ENCODE measurements around the gene SPTSSA. TPM values are rescaled to one million over a fixed set of nuclear protein-coding genes. Genes with fewer than 3 reads are reported as not detected.
"Not testable (repeated sequence)": the region's sequence is repeated elsewhere in the genome, so short reads cannot be mapped to it uniquely, and the experiment has no call there.

Gene SPTSSA
- total RNA-seq, result 10 to 100 TPM; 11.6 to 12.0 TPM
- 9.9 TPM for polyA plus RNA-seq

DNA sequence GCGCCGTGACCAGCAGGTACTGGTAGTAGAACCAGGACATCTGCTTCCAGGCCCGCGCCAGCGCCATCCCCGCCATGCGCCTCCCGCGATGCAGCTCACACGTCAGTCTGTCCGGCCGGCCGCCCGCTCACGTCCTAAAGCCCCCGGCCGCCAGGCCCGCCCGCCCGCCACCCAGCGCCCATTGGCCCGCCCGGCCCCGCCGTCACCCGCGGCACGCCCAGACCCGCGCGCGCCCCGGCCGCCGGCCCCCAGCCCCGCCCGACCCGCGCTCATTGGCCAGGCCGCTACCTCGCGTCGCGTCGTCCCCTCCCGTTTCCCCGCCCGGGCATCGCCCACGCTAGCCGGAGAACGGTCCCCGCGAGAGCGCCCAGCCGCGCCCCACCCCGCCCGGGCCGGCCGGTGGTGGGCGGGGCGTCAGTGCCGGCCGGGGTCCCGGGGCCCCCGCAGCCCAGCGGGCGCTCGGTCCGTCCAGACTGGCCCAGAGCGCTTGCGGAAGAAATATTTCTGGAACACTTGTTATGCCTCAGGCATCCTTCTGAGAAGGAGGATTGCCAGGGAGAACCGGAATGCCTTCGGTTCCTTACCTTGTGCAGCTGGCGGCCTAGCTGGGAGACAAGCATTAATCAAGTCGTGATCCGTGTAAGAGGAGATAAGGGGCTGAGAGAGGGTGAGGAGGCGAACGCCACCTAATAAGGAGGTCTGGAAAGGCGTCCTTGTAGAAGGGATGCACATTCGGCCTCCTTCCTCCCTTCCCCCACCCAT lies at the start of gene SPTSSA:
SPTSSA (minus strand) TSS at position 109 of the 762 bp plus-strand sequence; CDS start at position 76, 33 bp downstream.
- Mint-ChIP-seq H3K4me3 (peak within 1 kb of the TSS in 6 of 7 donors; percentile 88 to 96 (median 93)), H3K4me1 (peaks cover 14 to 23% (median 22%) of the 10 kb centered on the region in 3 donors)

GRCh38 chr14:34507884-34508283 lies 45.8 kb upstream of the SPTSSA start:
- Mint-ChIP-seq H3K36me3 (no peaks in the 10 kb centered on the region), H3K27me3 (no peaks in the 10 kb centered on the region), H3K4me3 (no peak overlapping the region), H3K27ac (no peak overlapping the region), H3K4me1 (no peaks in the 10 kb centered on the region), H3K9me3 (no peaks in the 10 kb centered on the region)
- H3K9me3 ChIP-seq (ENCODE audit: low read length), result no peaks in the 10 kb centered on the region
- no peaks in the 10 kb centered on the region for H3K27me3 ChIP-seq (ENCODE audit: insufficient read depth, low read length, poor library complexity, severe bottlenecking)
- no peaks in the 10 kb centered on the region for H3K4me1 ChIP-seq (ENCODE audit: insufficient read depth, low read length)
- H3K36me3 ChIP-seq (ENCODE audit: insufficient read depth, low read length), result no peaks in the 10 kb centered on the region
- ChIA-PET CTCF (no interaction called here), POLR2A (no interaction called here)
- no peak for DNase-seq
- H3K27ac ChIP-seq (ENCODE audit: low read depth, low read length), result no peak overlapping the region
- H3K4me3 ChIP-seq (ENCODE audit: low read length), result no peak overlapping the region

More for the DNA sequence above, at the start of gene SPTSSA:
- POLR2A ChIA-PET, result interaction anchor here (0.7 to 1.1 kb wide), 2 partner anchors 49 to 659 kb away, joined by 3 read pairs; partner anchors contain the start of gene PPP2R3C
- CTCF ChIA-PET, result no interaction called here
- Mint-ChIP-seq H3K9me3 (no peaks in the 10 kb centered on the region), H3K27me3 (peaks cover 0 to 1% of the 10 kb centered on the region in 2 donors), H3K36me3 (peaks cover 0 to 6% (median 0%) of the 10 kb centered on the region in 3 donors), H3K27ac (peak within 1 kb of the TSS; percentile 80 to 98 (median 92))
- Histone ChIP-seq H3K4me3 (ENCODE audit: low read length) (peak within 1 kb of the TSS; percentile 72), H3K27ac (ENCODE audit: low read depth, low read length) (peak within 1 kb of the TSS; percentile 61), H3K4me1 (ENCODE audit: insufficient read depth, low read length) (peaks cover 14% of the 10 kb centered on the region), H3K9me3 (ENCODE audit: low read length) (no peaks in the 10 kb centered on the region), H3K27me3 (ENCODE audit: insufficient read depth, low read length, poor library complexity, severe bottlenecking) (no peaks in the 10 kb centered on the region), H3K36me3 (ENCODE audit: insufficient read depth, low read length) (no peaks in the 10 kb centered on the region)
- DNase-seq, result peak; percentile 78 to 89 (median 83)

DNA sequence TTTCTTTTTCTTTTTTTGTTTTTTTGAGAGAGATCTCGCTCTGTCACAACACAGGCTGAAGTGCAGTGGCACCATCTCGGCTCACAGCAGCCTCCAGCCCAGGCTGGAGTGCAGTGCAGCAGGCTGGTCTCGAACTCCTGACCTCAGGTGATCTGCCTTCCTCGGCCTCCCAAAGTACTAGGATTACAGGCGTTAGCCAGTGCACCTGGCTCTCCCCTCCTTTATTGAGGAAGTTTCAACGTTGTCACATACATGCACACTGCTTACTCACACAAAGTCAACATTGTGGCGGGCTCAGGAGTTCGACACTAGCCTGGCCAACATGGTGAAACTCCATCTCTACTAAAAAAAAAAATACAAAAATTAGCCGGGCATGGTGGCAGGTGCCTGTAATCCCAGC lies 45.4 kb upstream of the SPTSSA start:
- H3K27ac Mint-ChIP-seq, result no peak overlapping the region
- no peaks in the 10 kb centered on the region for H3K36me3 ChIP-seq (ENCODE audit: insufficient read depth, low read length)
- CTCF ChIA-PET, result no interaction called here
- no peak overlapping the region for H3K27ac ChIP-seq (ENCODE audit: low read depth, low read length)
- no peak overlapping the region for H3K4me3 Mint-ChIP-seq
- POLR2A ChIA-PET, result no interaction called here
- DNase-seq, result no peak
- H3K36me3 Mint-ChIP-seq, result no peaks in the 10 kb centered on the region
- H3K9me3 ChIP-seq (ENCODE audit: low read length), result no peaks in the 10 kb centered on the region
- no peak overlapping the region for H3K4me3 ChIP-seq (ENCODE audit: low read length)
- no peaks in the 10 kb centered on the region for H3K27me3 Mint-ChIP-seq
- H3K9me3 Mint-ChIP-seq, result no peaks in the 10 kb centered on the region
- H3K4me1 ChIP-seq (ENCODE audit: insufficient read depth, low read length), result no peaks in the 10 kb centered on the region
- H3K4me1 Mint-ChIP-seq, result no peaks in the 10 kb centered on the region
- no peaks in the 10 kb centered on the region for H3K27me3 ChIP-seq (ENCODE audit: insufficient read depth, low read length, poor library complexity, severe bottlenecking)

- POLR2A ChIA-PET; H3K9me3 ChIP-seq (ENCODE audit: low read length); H3K9me3 Mint-ChIP-seq; H3K4me3 Mint-ChIP-seq; H3K27ac ChIP-seq (ENCODE audit: low read depth, low read length); H3K27me3 ChIP-seq (ENCODE audit: insufficient read depth, low read length, poor library complexity, severe bottlenecking); H3K36me3 ChIP-seq (ENCODE audit: insufficient read depth, low read length); H3K36me3 Mint-ChIP-seq; H3K27me3 Mint-ChIP-seq; CTCF ChIA-PET; H3K4me1 Mint-ChIP-seq; DNase-seq; H3K4me3 ChIP-seq (ENCODE audit: low read length); H3K4me1 ChIP-seq (ENCODE audit: insufficient read depth, low read length); H3K27ac Mint-ChIP-seq: not testable (repeated sequence)
Observed at GRCh38 chr14:34505124-34505491, 43.1 kb upstream of the SPTSSA start.

DNA sequence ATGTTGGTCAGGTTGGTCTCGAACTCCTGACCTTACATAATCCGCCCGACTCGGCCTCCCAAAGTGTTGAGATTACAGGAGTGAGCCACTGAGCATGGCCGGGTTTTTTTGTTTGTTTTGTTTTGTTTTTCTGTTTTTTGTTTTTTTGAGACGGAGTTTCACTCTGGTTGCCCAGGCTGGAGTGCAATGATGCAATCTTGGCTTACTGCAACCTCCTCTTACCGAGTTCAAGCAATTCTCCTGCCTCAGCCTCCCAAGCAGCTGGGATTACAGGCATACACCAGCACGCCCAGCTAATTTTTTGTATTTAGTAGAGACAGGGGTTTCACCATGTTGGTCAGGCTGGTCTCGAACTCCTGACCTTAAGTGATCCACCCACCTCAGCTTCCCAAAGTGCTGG lies 42.0 kb upstream of the SPTSSA start:
- H3K9me3 ChIP-seq (ENCODE audit: low read length); H3K27me3 ChIP-seq (ENCODE audit: insufficient read depth, low read length, poor library complexity, severe bottlenecking); DNase-seq; POLR2A ChIA-PET; H3K27ac ChIP-seq (ENCODE audit: low read depth, low read length); H3K4me1 ChIP-seq (ENCODE audit: insufficient read depth, low read length); H3K9me3 Mint-ChIP-seq; H3K4me3 Mint-ChIP-seq; H3K27me3 Mint-ChIP-seq; H3K27ac Mint-ChIP-seq; H3K36me3 Mint-ChIP-seq; H3K4me3 ChIP-seq (ENCODE audit: low read length); H3K36me3 ChIP-seq (ENCODE audit: insufficient read depth, low read length); H3K4me1 Mint-ChIP-seq; CTCF ChIA-PET: not testable (repeated sequence)

DNA sequence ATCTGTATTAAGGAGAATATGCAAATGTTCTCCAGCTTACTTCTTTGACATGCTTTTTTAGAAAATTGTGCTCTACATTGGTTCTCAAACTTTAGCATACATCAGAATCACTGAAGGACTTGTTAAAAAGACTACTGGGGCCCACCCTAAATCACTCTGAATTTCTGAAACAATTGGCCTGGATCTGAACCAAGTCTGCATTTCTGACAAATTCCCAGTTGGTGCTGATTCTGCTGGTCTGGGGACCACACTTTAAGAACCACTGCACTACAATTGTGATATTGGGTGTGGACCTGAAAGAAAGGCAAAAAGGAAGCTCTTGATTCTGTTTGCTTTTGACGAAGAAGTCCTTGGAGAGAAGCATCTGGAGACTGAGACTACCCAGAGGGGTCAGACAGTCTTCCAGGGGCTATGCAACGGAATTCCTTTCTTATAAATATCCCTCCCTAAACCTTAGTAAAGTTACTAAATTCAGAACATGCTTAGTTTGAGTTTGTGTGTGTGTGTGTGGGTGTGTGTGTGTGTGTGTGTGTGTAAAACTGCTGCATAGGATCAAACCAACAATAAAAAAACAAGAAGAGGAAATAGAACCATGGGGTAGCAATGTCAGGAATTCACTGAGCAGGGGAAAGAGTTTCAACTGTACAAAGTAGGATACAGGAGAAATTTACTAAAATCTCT lies 40.6 kb upstream of the SPTSSA start:
- no peak overlapping the region for H3K4me3 Mint-ChIP-seq
- Histone ChIP-seq H3K27ac (ENCODE audit: low read depth, low read length) (no peak overlapping the region), H3K27me3 (ENCODE audit: insufficient read depth, low read length, poor library complexity, severe bottlenecking) (no peaks in the 10 kb centered on the region), H3K36me3 (ENCODE audit: insufficient read depth, low read length) (no peaks in the 10 kb centered on the region), H3K4me1 (ENCODE audit: insufficient read depth, low read length) (no peaks in the 10 kb centered on the region), H3K9me3 (ENCODE audit: low read length) (no peaks in the 10 kb centered on the region), H3K4me3 (ENCODE audit: low read length) (no peak overlapping the region)
- ChIA-PET CTCF (no interaction called here), POLR2A (no interaction called here)
- no peaks in the 10 kb centered on the region for H3K9me3 Mint-ChIP-seq
- no peak overlapping the region for H3K27ac Mint-ChIP-seq
- H3K27me3 Mint-ChIP-seq, result no peaks in the 10 kb centered on the region
- no peak for DNase-seq
- H3K36me3 Mint-ChIP-seq, result no peaks in the 10 kb centered on the region
- H3K4me1 Mint-ChIP-seq, result no peaks in the 10 kb centered on the region

GRCh38 chr14:34502001-34502400 lies 40.0 kb upstream of the SPTSSA start:
- DNase-seq, result no peak
- Histone ChIP-seq H3K9me3 (ENCODE audit: low read length) (no peaks in the 10 kb centered on the region), H3K36me3 (ENCODE audit: insufficient read depth, low read length) (no peaks in the 10 kb centered on the region), H3K27ac (ENCODE audit: low read depth, low read length) (no peak overlapping the region), H3K4me1 (ENCODE audit: insufficient read depth, low read length) (no peaks in the 10 kb centered on the region), H3K27me3 (ENCODE audit: insufficient read depth, low read length, poor library complexity, severe bottlenecking) (no peaks in the 10 kb centered on the region), H3K4me3 (ENCODE audit: low read length) (no peak overlapping the region)
- ChIA-PET CTCF (no interaction called here), POLR2A (interaction anchor here (0.5 kb wide), 1 partner anchor 43 kb away, joined by 4 read pairs; no protein-coding TSS in a partner anchor)
- no peak overlapping the region for H3K4me3 Mint-ChIP-seq
- no peaks in the 10 kb centered on the region for H3K4me1 Mint-ChIP-seq
- no peaks in the 10 kb centered on the region for H3K36me3 Mint-ChIP-seq
- no peaks in the 10 kb centered on the region for H3K9me3 Mint-ChIP-seq
- H3K27me3 Mint-ChIP-seq, result no peaks in the 10 kb centered on the region
- peak overlapping the region in 1 of 8 donors; percentile 46 for H3K27ac Mint-ChIP-seq

DNA sequence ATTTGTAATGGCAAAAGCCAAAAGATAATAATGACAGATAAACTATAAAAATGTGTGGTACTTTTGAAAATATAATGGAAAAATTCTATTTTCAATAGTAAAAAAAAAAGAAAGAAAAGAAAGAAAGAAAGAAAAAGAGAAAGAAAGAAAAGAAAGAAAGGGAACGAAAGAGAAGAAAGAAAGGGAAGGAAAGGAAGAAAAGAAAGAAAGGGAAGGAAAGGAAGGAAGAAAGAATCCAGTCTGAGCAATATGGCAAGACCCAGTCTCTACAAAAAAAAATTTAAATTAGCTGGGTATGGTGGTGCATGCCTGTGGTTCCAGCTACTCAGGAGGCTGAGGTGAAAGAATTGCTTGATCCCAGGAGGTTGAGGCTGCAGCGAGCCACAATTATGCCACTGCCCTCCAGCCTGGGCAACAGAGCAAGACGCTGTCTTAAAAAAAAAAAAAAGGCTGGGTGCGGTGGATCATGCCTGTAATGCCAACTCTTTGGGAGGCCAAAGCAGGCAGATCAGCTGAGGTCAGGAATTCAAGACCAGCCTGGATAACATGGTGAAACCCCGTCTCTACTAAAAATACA lies 39.1 kb upstream of the SPTSSA start:
- POLR2A ChIA-PET, result no interaction called here
- DNase-seq, result no peak
- Mint-ChIP-seq H3K27ac (no peak overlapping the region), H3K27me3 (peaks cover 0 to 3% of the 10 kb centered on the region in 2 donors), H3K4me1 (no peaks in the 10 kb centered on the region), H3K4me3 (no peak overlapping the region), H3K9me3 (no peaks in the 10 kb centered on the region), H3K36me3 (no peaks in the 10 kb centered on the region)
- Histone ChIP-seq H3K4me1 (ENCODE audit: insufficient read depth, low read length) (no peaks in the 10 kb centered on the region), H3K4me3 (ENCODE audit: low read length) (no peak overlapping the region), H3K36me3 (ENCODE audit: insufficient read depth, low read length) (no peaks in the 10 kb centered on the region), H3K27ac (ENCODE audit: low read depth, low read length) (no peak overlapping the region), H3K27me3 (ENCODE audit: insufficient read depth, low read length, poor library complexity, severe bottlenecking) (no peaks in the 10 kb centered on the region), H3K9me3 (ENCODE audit: low read length) (no peaks in the 10 kb centered on the region)
- CTCF ChIA-PET, result no interaction called here

All from CD8-positive, alpha-beta memory T cell (primary cell).